AG08395 (cell line): ENCODE data around the gene TIAM2.
"Not testable (repeated sequence)": the region's sequence is repeated elsewhere in the genome, so short reads cannot be mapped to it uniquely, and the experiment has no call there.

ENCODE experiments used
- DNase-seq: peaks from one replicate; pipeline ENCODE4 v3.0.0; 2012; ENCODE audit warnings: mixed read lengths, low spot score

TIAM2 gene

GRCh38 chr6:155103083-155103645 lies 108.0 kb downstream of the TIAM2 start:
- DNase-seq = peak; percentile 52

DNA sequence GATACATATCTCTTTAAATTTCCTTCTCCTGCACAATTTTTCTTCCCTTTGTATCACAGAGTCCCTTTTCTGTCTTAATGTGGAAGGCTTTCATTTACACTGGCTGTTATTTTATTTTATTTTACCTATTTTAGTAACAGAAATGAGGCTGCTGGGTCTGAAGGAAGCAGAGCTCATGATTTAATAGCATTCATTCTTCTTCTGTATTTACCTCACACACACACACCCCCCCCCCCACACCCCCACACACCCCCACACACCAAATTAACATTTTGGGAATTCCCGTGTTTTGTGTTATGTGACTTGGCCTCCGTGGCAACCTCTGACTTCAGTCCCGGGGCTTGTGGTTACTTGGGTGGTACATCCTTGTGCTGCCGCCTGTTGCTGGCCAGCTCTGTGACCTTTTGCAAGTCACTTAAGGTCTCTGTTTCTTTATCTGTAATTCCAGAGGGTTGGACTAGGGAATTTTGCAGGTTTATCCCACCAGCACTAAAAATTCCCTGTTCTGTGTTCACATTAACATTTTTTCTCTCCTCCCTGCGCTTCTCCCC lies 108.8 kb downstream of the TIAM2 start:
- peak; percentile 49 for DNase-seq

DNA sequence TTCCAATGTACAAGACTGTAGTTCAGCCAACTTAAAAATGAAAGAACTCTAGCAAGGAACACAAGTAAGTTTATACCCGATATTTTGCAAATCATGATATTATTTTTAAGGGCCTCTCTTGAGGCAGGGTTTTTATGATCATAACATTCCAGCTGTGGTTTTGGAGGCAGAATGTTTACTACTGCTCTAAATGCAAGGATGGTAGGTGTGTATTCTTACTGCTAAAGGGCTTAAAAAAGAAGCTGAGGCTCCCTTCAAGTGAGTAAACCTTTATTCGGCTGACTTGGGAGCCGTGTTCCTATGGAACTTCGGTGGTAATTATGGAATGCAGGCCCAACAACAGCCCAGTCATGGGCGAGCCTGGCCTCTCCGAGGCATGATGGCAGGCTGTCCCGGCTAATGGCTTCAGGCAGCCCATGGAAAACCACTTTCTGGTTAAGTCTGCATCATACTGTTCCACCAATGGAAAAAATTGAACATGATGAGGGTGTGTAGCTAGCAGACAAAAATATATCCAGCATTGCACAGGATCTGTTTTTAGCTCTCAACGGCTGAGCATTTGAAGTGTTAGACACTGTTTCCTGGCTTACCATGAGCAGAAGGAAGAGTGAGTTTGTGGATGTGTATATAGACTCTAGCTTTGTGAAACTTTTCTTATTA lies 111.5 kb downstream of the TIAM2 start:
- DNase-seq = no peak

GRCh38 chr6:155107432-155108069 lies 112.4 kb downstream of the TIAM2 start:
- DNase-seq = no peak

DNA sequence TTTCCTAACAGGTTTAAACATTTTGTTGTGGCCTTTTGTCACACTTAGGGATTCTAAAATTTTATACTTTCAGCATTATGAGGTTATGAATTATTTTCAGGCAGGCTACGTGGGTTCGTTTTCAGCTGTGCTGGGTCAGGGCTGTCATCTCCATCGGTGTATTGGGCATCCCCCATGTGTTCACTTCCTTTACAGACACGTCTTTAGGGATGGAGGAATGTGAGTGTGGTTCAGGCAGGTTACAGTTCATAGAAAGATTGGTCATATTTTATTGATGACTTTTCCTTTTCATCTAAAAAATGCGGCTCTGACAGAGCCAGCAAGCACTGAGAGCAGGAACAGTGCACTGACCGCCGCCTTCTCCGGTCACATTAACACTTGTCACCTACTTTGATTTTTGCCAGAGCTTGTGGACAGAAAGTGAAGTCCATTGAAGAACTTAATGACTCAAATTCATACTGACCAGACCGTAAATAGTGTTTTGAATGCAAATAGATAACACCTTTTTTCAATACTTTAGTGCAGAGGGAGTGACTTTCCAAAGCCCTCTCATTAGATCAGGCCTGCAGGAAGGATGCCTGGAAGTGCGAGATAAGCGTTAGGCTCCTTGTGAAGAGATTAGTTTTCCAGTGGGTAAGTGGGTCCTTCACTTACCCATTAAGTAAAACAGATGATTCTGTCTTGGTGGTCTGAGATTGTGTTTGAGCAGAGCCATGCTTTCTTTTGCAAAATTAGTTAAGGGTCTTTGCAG lies 113.1 kb downstream of the TIAM2 start:
- no peak for DNase-seq

DNA sequence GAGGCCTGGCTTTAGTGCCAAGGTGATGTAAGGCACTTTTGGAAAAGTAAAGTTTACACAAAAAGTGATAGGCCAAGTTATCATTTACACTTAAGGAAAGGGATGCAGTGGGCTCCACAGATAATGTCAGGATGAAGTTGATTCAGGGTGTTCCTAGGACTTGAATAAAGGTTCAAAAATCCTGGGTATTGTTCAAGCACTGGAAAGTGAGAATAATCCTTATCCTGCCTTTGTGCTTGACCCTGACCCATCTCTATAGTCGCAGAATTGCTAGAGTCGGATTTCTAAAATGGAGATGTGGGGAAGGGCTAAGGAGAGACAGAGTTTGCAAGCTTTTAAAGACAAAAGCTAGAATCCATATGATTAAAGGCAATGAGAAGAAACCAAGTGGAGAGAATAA lies 115.6 kb downstream of the TIAM2 start:
- no peak for DNase-seq

- no peak for DNase-seq
Observed at GRCh38 chr6:155112757-155113156, 117.6 kb downstream of the TIAM2 start.

- DNase-seq = no peak
Observed at GRCh38 chr6:155115893-155116570, 120.9 kb downstream of the TIAM2 start.

GRCh38 chr6:155116571-155116910 lies 121.4 kb downstream of the TIAM2 start:
- DNase-seq = no peak

- peak; percentile 82 for DNase-seq
Observed at GRCh38 chr6:155117256-155117655, 122.1 kb downstream of the TIAM2 start.

GRCh38 chr6:155117785-155118184 lies 122.7 kb downstream of the TIAM2 start:
- no peak for DNase-seq

DNA sequence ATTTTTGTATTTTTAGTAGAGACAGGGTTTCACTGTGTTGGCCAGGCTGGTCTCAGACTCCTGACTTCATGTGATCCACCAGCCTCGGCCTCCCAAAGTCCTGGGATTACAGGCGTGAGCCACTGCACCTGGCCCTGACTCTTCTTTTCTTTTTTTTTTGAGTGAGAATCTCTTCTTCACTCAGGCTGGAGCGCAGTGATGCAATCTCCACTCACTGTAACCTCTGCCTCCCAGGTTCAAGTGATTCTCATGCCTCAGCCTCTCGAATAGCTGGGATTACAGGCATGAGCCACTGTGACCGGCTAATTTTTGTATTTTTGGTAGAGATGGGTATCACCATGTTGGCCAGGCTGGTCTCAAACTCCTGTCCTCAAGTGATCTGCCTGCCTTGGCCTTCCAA lies 124.1 kb downstream of the TIAM2 start:
- not testable (repeated sequence) for DNase-seq

DNA sequence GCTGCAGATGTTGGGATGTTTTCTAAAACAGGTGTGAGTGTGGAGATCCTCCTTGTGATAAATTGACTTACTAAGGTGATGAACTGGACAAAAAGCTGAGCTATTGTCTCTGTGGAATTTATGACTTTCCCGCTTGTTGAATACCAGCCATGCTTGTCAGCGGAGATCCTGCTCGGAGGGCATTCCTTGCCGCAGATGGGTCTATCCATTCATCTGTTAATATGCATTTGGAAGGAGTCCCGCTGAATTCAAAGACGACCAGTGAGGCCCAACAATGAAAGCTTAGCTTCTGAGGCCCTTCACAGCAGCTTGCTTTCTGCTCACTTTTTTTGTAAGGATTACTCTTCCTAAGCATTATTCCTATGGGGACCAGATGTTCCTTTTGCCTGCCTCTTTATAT lies 124.9 kb downstream of the TIAM2 start:
- no peak for DNase-seq

- DNase-seq = no peak
Observed at GRCh38 chr6:155121294-155121693, 126.2 kb downstream of the TIAM2 start.

DNA sequence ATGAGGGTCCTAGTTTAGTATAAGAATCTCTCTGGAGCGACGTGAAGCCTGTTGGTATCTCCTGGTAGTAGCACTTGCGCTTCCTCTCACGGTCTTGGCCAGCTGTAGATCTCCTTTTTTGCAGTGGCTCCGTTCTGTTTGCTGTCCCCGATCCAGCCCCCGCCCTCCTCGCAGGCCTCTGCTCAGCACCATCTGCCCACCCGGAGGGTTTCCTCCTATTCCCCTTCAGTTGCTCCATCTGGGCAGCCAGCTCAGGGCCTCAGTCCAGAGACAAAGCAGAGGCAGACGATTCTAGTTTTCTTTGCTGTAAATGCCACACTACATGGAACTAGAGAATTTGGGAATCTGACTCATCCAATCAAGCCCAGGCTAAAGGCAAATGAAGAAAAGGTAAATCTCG lies 126.6 kb downstream of the TIAM2 start:
- peak; percentile 19 for DNase-seq

DNA sequence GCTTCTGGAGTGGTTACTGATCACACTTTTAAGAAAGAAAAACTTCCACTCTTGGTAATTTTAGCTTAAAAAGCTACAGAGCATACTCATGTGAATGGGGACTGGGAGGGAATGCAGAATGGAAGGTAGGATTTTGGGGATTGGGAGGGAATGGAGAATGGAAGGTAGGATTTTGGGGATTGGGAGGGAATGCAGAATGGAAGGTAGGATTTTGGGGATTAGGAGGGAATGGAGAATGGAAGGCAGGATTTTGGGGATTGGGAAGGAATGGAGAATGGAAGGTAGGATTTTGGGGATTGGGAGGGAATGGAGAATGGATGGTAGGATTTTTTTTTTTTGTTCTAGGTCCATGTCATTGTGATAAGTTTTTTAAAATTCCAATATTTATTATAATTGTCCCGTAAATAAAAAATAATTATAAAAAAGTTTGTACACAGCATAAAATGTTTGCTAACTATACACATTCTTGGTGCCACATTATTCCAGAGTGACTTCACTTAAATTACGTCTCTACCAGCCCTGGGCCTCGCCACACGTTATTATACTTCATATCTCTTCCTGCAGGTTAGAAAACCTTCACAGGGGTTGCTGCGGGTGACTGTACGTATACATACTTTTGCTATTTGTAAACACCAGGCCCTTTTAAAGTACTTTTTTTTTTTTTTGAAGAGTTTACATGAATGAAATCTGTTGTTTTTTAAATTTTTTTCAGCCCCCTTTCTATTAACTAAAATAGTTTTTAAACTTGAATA lies 127.3 kb downstream of the TIAM2 start:
- no peak for DNase-seq

- no peak for DNase-seq
Observed at GRCh38 chr6:155123520-155123919, 128.4 kb downstream of the TIAM2 start.

DNA sequence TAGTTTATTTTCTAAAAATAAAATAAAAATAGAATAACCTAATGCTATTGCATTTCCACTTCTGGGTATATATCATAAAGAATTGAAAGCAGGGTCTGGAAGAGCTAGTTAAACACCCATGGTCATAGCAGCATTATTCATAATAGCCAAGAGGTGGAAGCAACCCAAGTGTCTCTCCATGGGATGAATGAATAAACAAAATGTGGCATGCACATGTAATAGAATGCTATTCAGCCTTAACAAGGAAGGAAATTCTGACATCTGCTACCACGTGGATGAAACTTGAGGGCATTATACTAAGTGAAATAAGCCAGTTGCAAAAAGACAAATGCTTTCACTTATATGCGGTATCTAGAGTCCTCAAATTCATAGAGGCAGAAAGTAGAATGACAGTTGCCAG lies 130.8 kb downstream of the TIAM2 start:
- no peak for DNase-seq

DNA sequence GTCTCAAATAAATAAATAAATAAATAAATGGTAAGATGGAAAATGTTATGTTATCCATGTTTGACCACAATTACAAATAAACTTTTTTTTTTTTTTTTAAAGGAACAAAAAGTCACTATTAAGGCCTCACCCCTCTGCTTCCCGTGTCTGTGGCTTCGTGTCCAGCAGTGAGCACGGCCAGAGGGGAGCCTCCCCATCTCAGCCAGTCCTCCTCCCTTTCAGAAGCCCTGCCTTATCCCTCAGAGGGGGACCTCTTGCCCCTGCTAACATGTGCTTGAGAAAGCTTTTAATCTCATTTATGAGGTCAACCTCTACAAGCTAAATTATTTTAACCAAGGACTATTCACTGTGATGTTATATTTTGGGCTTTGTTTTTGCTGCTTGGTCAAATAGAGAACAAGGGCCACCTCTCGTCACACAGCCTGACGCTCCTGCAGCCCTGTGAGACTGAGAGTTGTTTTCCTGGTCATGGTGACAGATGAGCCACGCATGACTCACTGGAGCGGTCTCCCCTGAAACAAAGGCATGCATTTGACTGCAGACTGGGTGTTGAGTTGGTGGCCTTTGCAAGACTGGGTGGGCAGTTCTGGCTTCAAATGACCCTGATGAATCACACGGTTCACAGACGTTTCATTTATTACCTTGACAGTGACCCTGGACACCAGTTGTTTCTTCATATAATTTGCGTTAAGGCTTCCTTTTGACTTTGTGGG lies 131.8 kb downstream of the TIAM2 start:
- DNase-seq = peak; percentile 85

GRCh38 chr6:155128977-155129376 lies 133.9 kb downstream of the TIAM2 start:
- DNase-seq = peak; percentile 36

DNA sequence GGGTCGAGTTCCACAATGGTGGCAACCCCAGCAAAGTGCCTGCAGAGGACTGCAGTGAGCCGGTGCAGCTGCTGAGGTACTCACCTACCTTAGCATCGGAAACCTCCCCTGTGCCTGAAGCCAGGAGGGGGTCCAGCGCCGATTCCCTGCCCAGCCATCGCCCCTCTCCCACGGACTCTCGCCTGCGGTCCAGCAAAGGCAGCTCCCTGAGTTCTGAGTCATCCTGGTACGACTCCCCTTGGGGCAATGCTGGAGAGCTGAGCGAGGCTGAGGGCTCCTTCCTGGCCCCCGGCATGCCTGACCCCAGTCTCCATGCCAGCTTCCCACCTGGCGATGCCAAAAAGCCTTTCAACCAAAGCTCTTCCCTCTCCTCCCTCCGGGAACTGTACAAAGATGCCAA lies 134.6 kb downstream of the TIAM2 start:
- DNase-seq = no peak
